HG02852 (cell line): ENCODE results near the gene TRIM17.

ENCODE experiments used
- ATAC-seq: cut with Tn5 transposase; IDR thresholded peaks from one replicate; pipeline ENCODE4 v1.9.1; 2021; ENCODE audit warnings: mild to moderate bottlenecking, moderate library complexity; ENCODE audit not compliant: unreplicated experiment

The TRIM17 gene

DNA sequence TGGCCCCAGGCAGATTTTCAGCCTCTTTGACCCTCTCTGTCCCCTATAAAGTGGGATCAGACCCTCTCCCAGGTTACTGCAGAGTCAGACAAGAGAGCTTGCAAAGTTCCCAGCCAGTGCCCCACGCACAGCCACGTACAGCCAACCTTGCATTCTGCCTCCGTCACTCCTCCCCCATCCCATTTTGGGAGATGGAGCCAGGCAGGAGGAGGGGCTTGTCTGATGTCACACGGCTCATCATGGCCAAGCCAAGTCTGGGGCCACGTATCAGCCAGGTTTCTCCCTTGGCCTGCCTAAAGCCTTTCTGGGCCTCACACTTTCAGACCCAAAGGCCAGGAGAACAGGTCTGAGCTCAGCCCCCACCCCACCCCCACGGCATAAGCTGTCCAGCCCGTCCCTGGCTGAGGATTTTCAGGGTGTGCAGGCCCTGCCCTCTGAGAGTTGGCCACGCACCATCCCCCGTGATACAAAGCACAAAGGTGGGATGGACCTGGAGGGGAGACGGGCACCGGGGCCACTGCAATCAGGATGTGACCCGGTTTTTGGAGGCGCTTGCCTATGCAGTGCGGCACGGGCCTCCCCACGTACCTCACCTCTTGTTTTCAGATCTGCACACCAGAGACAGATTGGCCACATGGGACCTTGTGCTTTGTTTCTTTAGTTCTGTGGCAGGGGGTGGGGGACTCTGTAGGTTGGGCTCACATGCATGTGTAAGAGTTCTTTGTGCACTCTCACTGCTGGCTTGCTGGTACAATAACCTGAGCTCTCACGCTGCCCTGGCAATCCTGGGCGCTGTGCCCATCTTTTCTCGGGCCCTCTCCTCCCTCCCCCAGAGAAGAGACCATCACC lies 57.7 kb downstream of the TRIM17 start:
- ATAC-seq: no peak

DNA sequence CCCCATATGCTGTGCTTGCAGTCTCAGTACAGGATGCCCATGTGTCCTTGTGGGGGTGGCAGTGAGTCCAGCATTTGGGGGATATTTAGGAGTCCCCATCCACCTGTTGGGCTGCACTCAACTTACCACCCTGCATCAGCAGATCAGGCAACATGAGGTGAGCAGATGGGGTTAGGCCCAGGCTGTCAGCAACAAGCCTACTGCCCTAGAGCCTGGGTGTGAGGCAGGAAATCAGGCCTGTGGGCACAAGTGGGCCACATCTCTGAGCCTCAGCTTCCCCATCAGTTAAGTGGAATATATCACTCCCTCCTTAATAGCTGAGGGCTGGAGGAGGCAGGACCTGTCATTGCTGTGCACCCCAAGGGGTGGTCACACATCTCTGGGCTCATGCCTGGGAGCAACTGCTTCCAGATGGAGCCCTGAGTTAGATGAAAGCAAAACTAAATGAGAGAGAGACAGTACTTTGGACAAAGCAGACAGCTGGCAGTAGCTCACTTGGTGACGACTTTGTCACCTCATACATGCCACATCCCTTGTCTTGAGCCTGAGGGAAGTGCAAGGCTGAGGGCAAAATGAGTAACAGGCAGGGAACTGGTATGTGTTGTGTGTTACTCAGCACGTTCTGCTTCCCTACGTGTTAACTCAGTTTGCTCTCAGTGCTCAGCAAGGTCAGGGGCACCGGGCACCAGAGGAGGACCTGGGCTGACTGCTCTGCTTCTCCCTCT lies 58.5 kb downstream of the TRIM17 start:
- no peak for ATAC-seq
